IMR-90 (cell line): ENCODE data around the gene SWAP70. TPM values are rescaled to one million over a fixed set of nuclear protein-coding genes. Genes with fewer than 3 reads are reported as not detected.
A peak's percentile ranks its signal among the peaks of the same experiment; 100 is the strongest.

Experiments
- ATAC-seq: fragments of 200-7000 bp; cut with Tn5 transposase; 2 replicates; pipeline ENCODE4 v1.9.1; 2020; ENCODE audit warnings: low read depth, mild to moderate bottlenecking, moderate library complexity
- BruUV-seq: library from RNA; stranded (reverse); fragments of 400-500 nt; replicated peaks from 2 replicates; lab custom pipeline; 2021; lab: Mats Ljungman, UMichigan
- CTCF ChIA-PET: fragments of 300-600 bp; formaldehyde crosslinking; extraction: SDS; loops from one replicate; lab custom pipeline; 2021; ENCODE audit warnings: antibody characterized with exemption; lab: Yijun Ruan, JAX
- POLR2A ChIA-PET: fragments of 300-600 bp; sonication (Branson Sonifier 250); formaldehyde crosslinking; loops from one replicate; lab custom pipeline; 2022; ENCODE audit warnings: antibody characterized with exemption; ENCODE audit not compliant: unreplicated experiment; lab: Charles Lee
- DNase-seq: peaks from one replicate; pipeline ENCODE4 v3.0.0; 2013
- H2AFZ ChIP-seq: replicated peaks from 2 replicates; pipeline ENCODE3; 2013; ENCODE audit warnings: low read length, mild to moderate bottlenecking; ENCODE audit not compliant: poor library complexity
- H2AK5ac ChIP-seq: 2 replicates; pipeline ENCODE4 v1.6.1; 2013; ENCODE audit warnings: low read depth, low read length, inconsistent platforms
- H2AK9ac ChIP-seq: replicated peaks from 2 replicates; pipeline ENCODE3; 2013; ENCODE audit warnings: mild to moderate bottlenecking, low read depth, low read length, moderate library complexity; ENCODE audit not compliant: poor library complexity
- H2BK120ac ChIP-seq: 2 replicates; pipeline ENCODE4 v1.6.1; 2013; ENCODE audit warnings: low read depth, low read length, inconsistent platforms
- H2BK15ac ChIP-seq: 3 replicates; pipeline ENCODE4 v1.6.1; 2013; ENCODE audit warnings: low read depth, low read length, inconsistent platforms
- H2BK20ac ChIP-seq: 2 replicates; pipeline ENCODE4 v1.6.1; 2013; ENCODE audit warnings: low read depth, mild to moderate bottlenecking, inconsistent platforms, low read length, moderate library complexity
- H2BK5ac ChIP-seq: 2 replicates; pipeline ENCODE4 v1.6.1; 2013; ENCODE audit warnings: mild to moderate bottlenecking, low read depth, low read length, inconsistent platforms; ENCODE audit not compliant: poor library complexity, severe bottlenecking
- H3K14ac ChIP-seq: replicated peaks from 2 replicates; pipeline ENCODE4 v1.6.1; 2013; ENCODE audit warnings: low read depth, low read length, inconsistent platforms
- H3K18ac ChIP-seq: 2 replicates; pipeline ENCODE4 v1.6.1; 2013; ENCODE audit warnings: low read depth, low read length, control low read depth
- H3K23ac ChIP-seq: 2 replicates; pipeline ENCODE4 v1.6.1; 2013; ENCODE audit warnings: low read depth, low read length, inconsistent platforms
- H3K27ac ChIP-seq: 2 replicates; pipeline ENCODE4 v1.5.1; 2013; ENCODE audit warnings: mild to moderate bottlenecking, control low read depth, low read length; ENCODE audit not compliant: insufficient read depth
- H3K27me3 ChIP-seq: 2 replicates; pipeline ENCODE4 v1.6.1; 2013; ENCODE audit warnings: low read length; ENCODE audit not compliant: control insufficient read depth, insufficient read depth
- H3K36me3 ChIP-seq: 2 replicates; pipeline ENCODE4 v1.6.1; 2013; ENCODE audit warnings: low read length, mixed read lengths; ENCODE audit not compliant: control insufficient read depth, insufficient read depth
- H3K4ac ChIP-seq: 2 replicates; pipeline ENCODE4 v1.6.1; 2013; ENCODE audit warnings: low read depth, low read length, inconsistent platforms
- H3K4me1 ChIP-seq: 2 replicates; pipeline ENCODE4 v1.6.1; 2013; ENCODE audit warnings: low read length, mixed read lengths; ENCODE audit not compliant: control insufficient read depth, insufficient read depth
- H3K4me2 ChIP-seq: 2 replicates; pipeline ENCODE4 v1.6.1; 2013; ENCODE audit warnings: low read depth, mild to moderate bottlenecking, control low read depth, low read length, moderate library complexity
- H3K4me3 ChIP-seq: 2 replicates; pipeline ENCODE4 v1.5.1; 2013; ENCODE audit warnings: low read depth, mild to moderate bottlenecking, control low read depth, low read length, moderate library complexity; ENCODE audit not compliant: insufficient read depth
- H3K56ac ChIP-seq: 2 replicates; pipeline ENCODE4 v1.6.1; 2013; ENCODE audit warnings: low read length, inconsistent platforms; ENCODE audit not compliant: insufficient read depth; ENCODE audit errors: extremely low read depth
- H3K79me1 ChIP-seq, 2 experiments: 2 replicates each; pipeline ENCODE4 v1.6.1; 2013; ENCODE audit warnings: low read length in 2 of 2, inconsistent platforms in 1 of 2, low read depth in 1 of 2
- H3K9ac ChIP-seq: 2 replicates; pipeline ENCODE4 v1.6.1; 2013; ENCODE audit warnings: low read depth, low read length, control low read depth
- H3K9me1 ChIP-seq: 2 replicates; pipeline ENCODE4 v1.6.1; 2013; ENCODE audit warnings: low read length, inconsistent platforms; ENCODE audit not compliant: insufficient read depth
- H3K9me3 ChIP-seq: 2 replicates; pipeline ENCODE4 v1.6.1; 2013; ENCODE audit warnings: low read length; ENCODE audit not compliant: control insufficient read depth, insufficient read depth
- H4K20me1 ChIP-seq: 2 replicates; pipeline ENCODE4 v1.6.1; 2013; ENCODE audit warnings: low read length, inconsistent platforms; ENCODE audit not compliant: insufficient read depth
- H4K5ac ChIP-seq: 2 replicates; pipeline ENCODE4 v1.6.1; 2013; ENCODE audit warnings: mild to moderate bottlenecking, low read depth, low read length, control low read depth
- H4K8ac ChIP-seq, 2 experiments: 2 replicates each; pipeline ENCODE4 v1.6.1; 2013; ENCODE audit warnings: low read depth in 2 of 2, low read length in 2 of 2, control low read depth in 1 of 2, inconsistent platforms in 1 of 2
- H4K91ac ChIP-seq: 2 replicates; pipeline ENCODE4 v1.6.1; 2013; ENCODE audit warnings: low read depth, low read length, inconsistent platforms; ENCODE audit not compliant: insufficient read depth
- BHLHE40 ChIP-seq: fragments of 150-350 bp; IDR thresholded peaks from 2 replicates; pipeline ENCODE4 v1.6.1; 2016; ENCODE audit warnings: mild to moderate bottlenecking, low read depth, low read length
- CEBPB ChIP-seq: IDR thresholded peaks from 2 replicates; pipeline ENCODE4 v1.6.1; 2012; ENCODE audit warnings: low read depth, low read length, improper control_type of control experiment
- CHD1 ChIP-seq: IDR thresholded peaks from 2 replicates; pipeline ENCODE4 v1.6.1; 2012; ENCODE audit warnings: low read depth, low read length, improper control_type of control experiment
- CTCF ChIP-seq: conservative IDR thresholded peaks from 2 replicates; pipeline ENCODE4 v1.5.1; 2012; ENCODE audit warnings: mild to moderate bottlenecking, low read depth, low read length, improper control_type of control experiment
- ELK1 ChIP-seq: fragments of 150-350 bp; IDR thresholded peaks from 2 replicates; pipeline ENCODE4 v1.6.1; 2016; ENCODE audit warnings: low read depth, mild to moderate bottlenecking, low read length, moderate library complexity, borderline replicate concordance
- FOS ChIP-seq: fragments of 150-350 bp; IDR thresholded peaks from 2 replicates; pipeline ENCODE4 v1.6.1; 2016; ENCODE audit warnings: low read depth, low read length
- MAFK ChIP-seq: IDR thresholded peaks from 2 replicates; pipeline ENCODE4 v1.6.1; 2012; ENCODE audit warnings: low read depth, low read length, improper control_type of control experiment
- MAZ ChIP-seq: IDR thresholded peaks from 2 replicates; pipeline ENCODE4 v1.6.1; 2012; ENCODE audit warnings: low read depth, mild to moderate bottlenecking, low read length, improper control_type of control experiment, moderate library complexity, borderline replicate concordance
- MXI1 ChIP-seq: IDR thresholded peaks from 2 replicates; pipeline ENCODE4 v1.6.1; 2012; ENCODE audit warnings: low read depth, mild to moderate bottlenecking, low read length, moderate library complexity, borderline replicate concordance
- NFE2L2 ChIP-seq: fragments of 150-350 bp; IDR thresholded peaks from 2 replicates; pipeline ENCODE4 v1.6.1; 2016; ENCODE audit warnings: low read depth, mild to moderate bottlenecking, low read length
- POLR2A ChIP-seq: IDR thresholded peaks from 2 replicates; pipeline ENCODE4 v1.6.1; 2012; ENCODE audit warnings: mild to moderate bottlenecking, low read depth, low read length
- RAD21 ChIP-seq: IDR thresholded peaks from 2 replicates; pipeline ENCODE4 v1.6.1; 2012; ENCODE audit warnings: low read length, improper control_type of control experiment
- RCOR1 ChIP-seq: IDR thresholded peaks from 2 replicates; pipeline ENCODE4 v1.6.1; 2012; ENCODE audit warnings: mild to moderate bottlenecking, low read length, improper control_type of control experiment; ENCODE audit not compliant: insufficient replicate concordance
- RFX5 ChIP-seq: IDR thresholded peaks from 2 replicates; pipeline ENCODE4 v1.8.0; 2012; ENCODE audit warnings: low read depth, mild to moderate bottlenecking, low read length, moderate library complexity
- SMC3 ChIP-seq: fragments of 150-350 bp; IDR thresholded peaks from 2 replicates; pipeline ENCODE4 v1.6.1; 2016; ENCODE audit warnings: low read depth, mild to moderate bottlenecking, antibody characterized with exemption, low read length, moderate library complexity
- USF2 ChIP-seq: fragments of 150-350 bp; IDR thresholded peaks from 2 replicates; pipeline ENCODE4 v1.6.1; 2017; ENCODE audit warnings: mild to moderate bottlenecking, antibody characterized with exemption, low read length, low read depth
- dilution Hi-C: fragments of 300-500 bp; cut with HindIII; formaldehyde crosslinking; loops from one replicate; pipeline ENCODE4 v1.14.3; 2018; ENCODE audit warnings: low sequenced_read_pairs; ENCODE audit not compliant: unreplicated experiment
- in situ Hi-C: fragments of 300-500 bp; cut with MboI; formaldehyde crosslinking; loops from 3 replicates; pipeline ENCODE4 v1.14.3; 2019; ENCODE audit warnings: low sequenced_read_pairs, inconsistent platforms, mixed read lengths
- intact Hi-C: fragments of 100-400 bp; cut with micrococcal nuclease; formaldehyde crosslinking; loops from 2 replicates; pipeline ENCODE4 v1.10.0; 2022
- polyA plus RNA-seq, 3 experiments: library from polyadenylated mRNA; depleted of rRNA; stranded (reverse); fragments of >200 nt; gene quantifications; 2 replicates each; pipeline ENCODE4 v1.2.3, GENCODE V29; 2012; ENCODE audit warnings: low replicate concordance in 1 of 3
- total RNA-seq: library from RNA; depleted of rRNA; stranded (reverse); fragments of >200 nt; gene quantifications from 2 replicates; pipeline ENCODE4 v1.2.3, GENCODE V29; 2012

The SWAP70 gene
- total and polyA plus RNA-seq, 2 of the 4 experiments (the other 2 are of a cell fraction): 15.5 to 19.9 TPM

- no peak overlapping the region for H3K9ac ChIP-seq
- no peak overlapping the region for H2BK20ac ChIP-seq
- no peak overlapping the region for H2BK15ac ChIP-seq
- H2AK9ac ChIP-seq: no peak overlapping the region
- no TSS peak for BruUV-seq
- ATAC-seq (no peak), DNase-seq (no peak)
- TF ChIP-seq FOS: no peak
- no peak for TF ChIP-seq POLR2A
- TF ChIP-seq NFE2L2: no peak
- TF ChIP-seq CTCF: no peak
- TF ChIP-seq USF2: no peak
- no peak for TF ChIP-seq CHD1
- TF ChIP-seq RCOR1: no peak
- TF ChIP-seq RFX5: no peak
- TF ChIP-seq MAFK: no peak
- TF ChIP-seq MAZ: no peak
- no peak for TF ChIP-seq ELK1
- TF ChIP-seq CEBPB: no peak
- no peak for TF ChIP-seq BHLHE40
- TF ChIP-seq MXI1: no peak
- no peak for TF ChIP-seq RAD21
- no peak for TF ChIP-seq SMC3
- H3K4me3 ChIP-seq: no peak overlapping the region
- no peak overlapping the region for H2BK5ac ChIP-seq
- H3K27me3 ChIP-seq: no peaks in the 10 kb centered on the region
- H3K23ac ChIP-seq: peak overlapping the region; percentile 39; the same call in 1 of the 2 replicates
- H2AFZ ChIP-seq: no peak overlapping the region
- H2BK120ac ChIP-seq: no peak overlapping the region
- in situ Hi-C loops (no loop called here), dilution Hi-C loops (no loop called here), intact Hi-C loops (no loop called here)
- H3K27ac ChIP-seq: no peak overlapping the region
- CTCF ChIA-PET: no interaction called here
- H4K5ac ChIP-seq: no peak overlapping the region
- H3K14ac ChIP-seq: no peak overlapping the region
- no peak overlapping the region for H3K4ac ChIP-seq
- POLR2A ChIA-PET: no interaction called here
- no peak overlapping the region for H4K91ac ChIP-seq
- no peak overlapping the region for H2AK5ac ChIP-seq
- H3K79me1 ChIP-seq: peaks cover 20 to 71% of the 10 kb centered on the region in 2 experiments
- H3K56ac ChIP-seq: no peak overlapping the region
- H3K4me2 ChIP-seq: no peak overlapping the region
- peaks cover 10% of the 10 kb centered on the region for H3K9me1 ChIP-seq
- peaks cover 3% of the 10 kb centered on the region; the same call in 1 of the 2 replicates for H3K4me1 ChIP-seq
- H3K18ac ChIP-seq: no peak overlapping the region
- H4K8ac ChIP-seq: peak overlapping the region in 1 of 2 experiments; percentile 13; a peak in 1 of 4 replicates
- peaks cover 7% of the 10 kb centered on the region for H3K36me3 ChIP-seq
- no peaks in the 10 kb centered on the region; the same call in 1 of the 2 replicates for H4K20me1 ChIP-seq
- H3K9me3 ChIP-seq: no peaks in the 10 kb centered on the region; the same call in 1 of the 2 replicates
Measured at GRCh38 chr11:9718147-9718546, 54.3 kb downstream of the SWAP70 start.
